Fibroblast of mammary gland (primary cell): ENCODE results near the gene TRA2A.
A peak's percentile ranks its signal among the peaks of the same experiment; 100 is the strongest.

Experiments
- DNase-seq: peaks from one replicate; pipeline ENCODE4 v3.0.0-alpha.2; 2010; ENCODE audit warnings: low read depth
- H3K4me3 ChIP-seq: 2 replicates; pipeline ENCODE4 v1.5.1; 2011; ENCODE audit warnings: low read depth, mild to moderate bottlenecking, low read length, moderate library complexity; ENCODE audit not compliant: control insufficient read depth
- CTCF ChIP-seq: conservative IDR thresholded peaks from 2 replicates; pipeline ENCODE4 v1.5.1; 2011; ENCODE audit warnings: low read depth, low read length, inconsistent platforms; ENCODE audit not compliant: control insufficient read depth, insufficient read depth

The TRA2A gene

DNA sequence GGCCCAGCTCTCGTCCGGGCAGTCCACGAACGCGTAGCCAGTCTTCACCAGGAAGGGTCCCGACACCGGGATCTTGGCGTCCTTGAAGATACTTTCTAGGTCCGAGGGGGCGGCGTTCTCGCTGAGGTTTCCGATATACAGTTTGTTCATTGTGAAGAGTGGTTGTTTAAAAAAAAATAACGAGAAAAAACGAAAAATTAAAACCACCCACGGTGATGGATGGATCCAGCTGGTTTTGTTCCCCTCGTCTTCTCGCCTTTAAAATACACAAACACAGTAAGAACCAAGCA is 61.9 kb downstream of the TRA2A start:
- no peak for TF ChIP-seq CTCF
- no peak for DNase-seq
- H3K4me3 ChIP-seq = peak overlapping the region; percentile 56

GRCh38 chr7:23469150-23469960 is 62.4 kb downstream of the TRA2A start:
- peak overlapping the region; percentile 56 for H3K4me3 ChIP-seq
- no peak for TF ChIP-seq CTCF
- no peak for DNase-seq

DNA sequence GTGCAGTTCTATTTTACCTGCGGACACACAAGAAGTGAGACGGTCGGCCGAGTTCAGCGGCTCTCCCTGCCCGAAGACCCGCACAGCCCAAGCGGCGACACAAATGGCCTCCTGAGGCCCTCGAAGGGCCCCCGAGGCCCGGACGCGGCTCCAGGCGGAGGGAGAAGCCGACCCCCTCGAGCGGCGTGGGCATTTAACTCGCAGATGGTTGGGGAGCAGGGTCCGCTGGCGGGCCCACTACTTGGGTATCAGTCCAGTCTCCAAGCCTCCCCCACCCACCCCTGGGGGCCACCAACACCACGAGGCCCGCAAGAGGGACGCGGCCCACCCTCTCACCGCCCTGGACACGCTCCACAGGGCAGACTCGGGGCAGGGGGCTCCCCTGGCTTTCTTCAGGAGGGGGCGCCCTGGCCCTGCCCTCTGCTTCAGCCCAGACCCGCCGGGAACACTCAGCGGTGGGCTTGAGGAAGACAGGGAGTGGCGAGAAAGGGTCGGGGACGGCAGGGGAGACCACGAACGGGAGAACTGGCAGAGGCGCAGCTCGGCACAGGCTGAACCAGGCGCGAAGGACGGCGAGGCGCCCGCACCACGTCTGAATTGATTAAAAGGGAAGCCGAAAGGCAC is 63.1 kb downstream of the TRA2A start:
- DNase-seq = no peak
- no peak for TF ChIP-seq CTCF
- H3K4me3 ChIP-seq = peak overlapping the region; percentile 54

DNA sequence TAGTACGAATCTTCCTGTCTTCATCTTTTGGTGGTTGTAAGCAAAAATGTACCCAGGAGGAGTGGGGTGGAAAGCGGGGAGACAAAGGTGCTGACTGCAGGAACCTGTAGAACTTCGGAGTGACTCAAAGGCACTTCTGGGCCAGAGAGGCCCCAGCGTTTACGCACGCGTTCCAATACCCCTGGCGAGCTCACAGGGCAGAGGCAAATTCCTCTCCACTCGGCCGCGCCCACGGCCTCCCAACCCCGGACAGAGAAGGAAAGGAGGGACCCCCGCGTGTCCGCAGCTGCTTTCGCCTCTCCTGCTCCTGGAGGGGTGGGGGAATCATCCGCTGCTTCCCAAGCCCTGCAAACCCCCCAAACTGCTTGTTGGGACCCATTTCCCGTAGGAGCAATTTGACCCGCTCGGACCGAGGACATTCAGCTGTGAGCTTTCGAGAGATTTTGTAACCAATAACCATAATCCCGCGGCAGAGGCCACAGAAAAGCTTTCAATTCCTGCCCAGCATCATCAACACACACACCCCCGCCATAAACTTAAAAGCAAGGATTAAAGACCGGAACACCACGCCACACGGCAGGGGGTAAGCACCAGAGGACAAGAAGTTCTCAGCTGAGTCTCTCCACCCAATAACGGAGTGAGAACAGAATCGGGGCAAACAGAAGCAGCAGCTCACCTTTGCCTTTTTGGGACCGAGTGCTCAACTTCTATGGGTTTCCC is 63.8 kb downstream of the TRA2A start:
- H3K4me3 ChIP-seq = peak overlapping the region; percentile 54
- DNase-seq = no peak
- no peak for TF ChIP-seq CTCF

DNA sequence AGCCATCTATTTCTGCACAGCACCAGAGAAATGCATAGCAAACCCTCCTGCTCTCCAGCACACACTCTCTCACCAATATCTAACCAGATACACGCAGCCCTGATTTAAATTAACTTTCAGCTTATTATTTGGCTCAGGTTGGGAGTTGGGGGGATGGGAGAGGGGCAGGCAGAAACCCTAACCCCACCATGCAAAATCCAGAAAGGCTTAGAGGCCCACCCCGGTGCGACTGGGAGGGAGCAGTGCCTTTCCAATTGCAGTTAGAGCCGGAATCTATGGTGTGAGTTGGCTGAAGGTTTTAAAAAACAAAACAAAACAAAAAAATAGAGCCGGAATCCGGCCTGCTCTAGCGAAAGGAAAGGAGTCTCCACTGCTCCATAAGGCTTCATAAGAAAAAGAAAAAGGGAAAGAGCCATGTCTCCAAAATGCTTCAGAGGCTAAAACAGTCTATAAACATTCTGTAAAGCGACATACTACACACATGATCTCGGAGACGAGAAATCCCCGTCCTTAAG is 64.4 kb downstream of the TRA2A start:
- TF ChIP-seq CTCF = no peak
- peak overlapping the region; percentile 54 for H3K4me3 ChIP-seq
- DNase-seq = no peak

DNA sequence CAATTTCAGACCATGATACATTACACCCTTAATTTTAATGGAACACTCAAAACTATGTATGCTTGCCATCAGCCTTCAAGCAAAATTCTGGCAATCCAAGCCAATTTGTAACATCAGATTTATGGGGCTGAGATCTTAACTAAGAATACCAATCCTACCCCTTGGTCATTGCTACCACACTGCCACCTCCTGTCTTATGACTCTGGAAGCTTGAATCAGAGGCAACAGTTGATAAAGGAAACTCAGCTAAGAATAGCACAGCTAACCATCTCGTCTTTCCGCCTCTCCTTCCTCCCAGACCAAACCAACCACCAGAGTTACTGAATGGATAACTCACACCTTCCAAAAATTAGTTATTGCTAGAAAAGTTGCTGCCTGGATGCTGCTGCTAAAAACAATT is 68.9 kb downstream of the TRA2A start:
- peak; percentile 47 for TF ChIP-seq CTCF
- peak; percentile 59 for DNase-seq
- no peak overlapping the region for H3K4me3 ChIP-seq
